ENCODE data around the gene KLRG1. TPM values are rescaled to one million over a fixed set of nuclear protein-coding genes. Genes with fewer than 3 reads are reported as not detected.

KLRG1 gene
- total RNA-seq, 1 donor from 2014 or later: 2.1 TPM

DNA sequence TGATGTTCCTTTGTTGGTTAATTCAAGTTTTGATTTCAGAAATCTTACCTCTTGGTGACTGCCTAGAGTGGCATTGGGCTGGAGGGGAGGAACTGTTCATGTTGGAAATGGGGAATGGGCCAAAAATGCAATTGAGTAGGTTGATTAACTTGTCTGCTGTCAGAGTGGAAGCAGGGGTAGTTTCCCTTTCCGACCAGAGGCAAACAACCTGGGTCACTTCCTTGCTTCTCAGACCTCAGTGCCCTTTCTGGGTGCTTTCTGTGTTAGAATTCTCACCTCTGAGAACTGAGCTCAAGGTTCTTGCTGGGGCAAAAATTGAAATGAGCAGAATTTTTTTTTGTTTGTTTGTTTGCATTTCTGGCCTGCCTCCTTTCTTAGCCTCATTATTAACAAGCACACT, 37.6 kb upstream of the KLRG1 start:
- no peak for TF ChIP-seq CTCF (IDR thresholded peaks at IDR 0.05; ENCODE audit: unreplicated experiment)
- Mint-ChIP-seq H3K4me1 (ENCODE audit: unreplicated experiment) (peaks cover 26% of the 10 kb centered on the region), H3K4me3 (ENCODE audit: unreplicated experiment) (no peak overlapping the region), H3K27ac (ENCODE audit: unreplicated experiment) (no peak overlapping the region), H3K36me3 (ENCODE audit: low read depth, unreplicated experiment) (peaks cover 15% of the 10 kb centered on the region), H3K9me3 (ENCODE audit: unreplicated experiment) (peaks cover 5% of the 10 kb centered on the region), H3K27me3 (ENCODE audit: unreplicated experiment) (peaks cover 8% of the 10 kb centered on the region)
- no peak for DNase-seq (ENCODE audit: low spot score)

DNA sequence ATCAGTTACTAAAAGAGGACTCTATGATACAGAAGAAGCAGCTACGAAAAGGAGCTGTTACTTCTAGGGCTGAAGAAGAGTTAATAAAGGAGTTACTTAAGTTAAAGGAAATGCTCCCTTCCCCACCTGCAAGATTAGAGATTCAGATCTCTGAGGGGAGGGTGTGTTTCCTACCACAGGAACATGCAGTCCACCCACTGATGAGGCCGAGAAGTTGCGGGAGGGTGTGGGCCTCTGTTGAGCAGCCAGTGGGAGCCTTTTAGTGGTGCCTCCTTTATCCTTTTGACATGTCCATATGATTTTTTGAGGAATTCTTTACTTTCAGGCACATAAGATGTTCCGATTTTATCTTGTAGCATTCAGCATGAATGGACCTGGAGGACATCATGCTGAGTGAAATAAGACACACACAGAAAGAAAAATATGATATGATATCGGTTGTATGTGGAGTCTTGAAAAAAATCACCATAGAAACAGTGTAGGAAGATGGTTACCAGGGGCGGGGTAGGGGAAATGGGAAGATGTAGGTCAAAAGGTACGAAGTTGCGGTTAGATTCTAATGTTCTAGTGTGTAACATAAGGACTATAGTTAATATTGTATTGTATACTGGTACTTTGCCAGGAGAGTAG, 35.5 kb upstream of the KLRG1 start:
- TF ChIP-seq CTCF (IDR thresholded peaks at IDR 0.05; ENCODE audit: unreplicated experiment): no peak
- Mint-ChIP-seq H3K27ac (ENCODE audit: unreplicated experiment) (no peak overlapping the region), H3K9me3 (ENCODE audit: unreplicated experiment) (peaks cover 5% of the 10 kb centered on the region), H3K36me3 (ENCODE audit: low read depth, unreplicated experiment) (peaks cover 15% of the 10 kb centered on the region), H3K4me1 (ENCODE audit: unreplicated experiment) (peaks cover 10% of the 10 kb centered on the region), H3K4me3 (ENCODE audit: unreplicated experiment) (no peak overlapping the region), H3K27me3 (ENCODE audit: unreplicated experiment) (peaks cover 3% of the 10 kb centered on the region)
- DNase-seq (ENCODE audit: low spot score): no peak

- Mint-ChIP-seq H3K27ac (ENCODE audit: unreplicated experiment) (no peak overlapping the region), H3K4me3 (ENCODE audit: unreplicated experiment) (no peak overlapping the region), H3K4me1 (ENCODE audit: unreplicated experiment) (no peaks in the 10 kb centered on the region), H3K27me3 (ENCODE audit: unreplicated experiment) (peaks cover 2% of the 10 kb centered on the region), H3K36me3 (ENCODE audit: low read depth, unreplicated experiment) (peaks cover 15% of the 10 kb centered on the region), H3K9me3 (ENCODE audit: unreplicated experiment) (peaks cover 5% of the 10 kb centered on the region)
- TF ChIP-seq CTCF (IDR thresholded peaks at IDR 0.05; ENCODE audit: unreplicated experiment): no peak
- no peak for DNase-seq (ENCODE audit: low spot score)
Measured at GRCh38 chr12:8956073-8956472, 33.3 kb upstream of the KLRG1 start.

GRCh38 chr12:8956772-8957171, 32.6 kb upstream of the KLRG1 start:
- DNase-seq (ENCODE audit: low spot score): no peak
- H3K36me3 Mint-ChIP-seq (ENCODE audit: low read depth, unreplicated experiment): peaks cover 15% of the 10 kb centered on the region
- TF ChIP-seq CTCF (IDR thresholded peaks at IDR 0.05; ENCODE audit: unreplicated experiment): no peak
- H3K27me3 Mint-ChIP-seq (ENCODE audit: unreplicated experiment): peaks cover 2% of the 10 kb centered on the region
- H3K4me1 Mint-ChIP-seq (ENCODE audit: unreplicated experiment): no peaks in the 10 kb centered on the region
- H3K9me3 Mint-ChIP-seq (ENCODE audit: unreplicated experiment): peaks cover 5% of the 10 kb centered on the region
- no peak overlapping the region for H3K4me3 Mint-ChIP-seq (ENCODE audit: unreplicated experiment)
- H3K27ac Mint-ChIP-seq (ENCODE audit: unreplicated experiment): no peak overlapping the region

GRCh38 chr12:8957561-8957960, 31.8 kb upstream of the KLRG1 start:
- Mint-ChIP-seq H3K27me3 (ENCODE audit: unreplicated experiment) (peaks cover 2% of the 10 kb centered on the region), H3K4me3 (ENCODE audit: unreplicated experiment) (no peak overlapping the region)

More at GRCh38 chr12:8957561-8957960, 31.8 kb upstream of the KLRG1 start:
- Mint-ChIP-seq H3K27ac (ENCODE audit: unreplicated experiment) (no peak overlapping the region), H3K36me3 (ENCODE audit: low read depth, unreplicated experiment) (peaks cover 15% of the 10 kb centered on the region), H3K9me3 (ENCODE audit: unreplicated experiment) (peaks cover 5% of the 10 kb centered on the region), H3K4me1 (ENCODE audit: unreplicated experiment) (no peaks in the 10 kb centered on the region)
- DNase-seq (ENCODE audit: low spot score): no peak
- TF ChIP-seq CTCF (IDR thresholded peaks at IDR 0.05; ENCODE audit: unreplicated experiment): no peak

Data from endothelial cell (in vitro differentiated cells).